IMR-90 (cell line): ENCODE measurements around the gene GSTK1.

Source experiments
- BHLHE40 ChIP-seq: fragments of 150-350 bp; IDR thresholded peaks from 2 replicates; pipeline ENCODE4 v1.6.1; 2016; ENCODE audit warnings: mild to moderate bottlenecking, low read depth, low read length
- CTCF ChIP-seq: conservative IDR thresholded peaks from 2 replicates; pipeline ENCODE4 v1.5.1; 2012; ENCODE audit warnings: mild to moderate bottlenecking, low read depth, low read length, improper control_type of control experiment
- MAZ ChIP-seq: IDR thresholded peaks from 2 replicates; pipeline ENCODE4 v1.6.1; 2012; ENCODE audit warnings: low read depth, mild to moderate bottlenecking, low read length, improper control_type of control experiment, moderate library complexity, borderline replicate concordance
- TF ChIP-seq, protein P1 (sequence below): fragments of 150-350 bp; IDR thresholded peaks from 2 replicates; pipeline ENCODE4 v1.6.1; 2017; ENCODE audit warnings: mild to moderate bottlenecking, antibody characterized with exemption, low read length, low read depth

DNA sequence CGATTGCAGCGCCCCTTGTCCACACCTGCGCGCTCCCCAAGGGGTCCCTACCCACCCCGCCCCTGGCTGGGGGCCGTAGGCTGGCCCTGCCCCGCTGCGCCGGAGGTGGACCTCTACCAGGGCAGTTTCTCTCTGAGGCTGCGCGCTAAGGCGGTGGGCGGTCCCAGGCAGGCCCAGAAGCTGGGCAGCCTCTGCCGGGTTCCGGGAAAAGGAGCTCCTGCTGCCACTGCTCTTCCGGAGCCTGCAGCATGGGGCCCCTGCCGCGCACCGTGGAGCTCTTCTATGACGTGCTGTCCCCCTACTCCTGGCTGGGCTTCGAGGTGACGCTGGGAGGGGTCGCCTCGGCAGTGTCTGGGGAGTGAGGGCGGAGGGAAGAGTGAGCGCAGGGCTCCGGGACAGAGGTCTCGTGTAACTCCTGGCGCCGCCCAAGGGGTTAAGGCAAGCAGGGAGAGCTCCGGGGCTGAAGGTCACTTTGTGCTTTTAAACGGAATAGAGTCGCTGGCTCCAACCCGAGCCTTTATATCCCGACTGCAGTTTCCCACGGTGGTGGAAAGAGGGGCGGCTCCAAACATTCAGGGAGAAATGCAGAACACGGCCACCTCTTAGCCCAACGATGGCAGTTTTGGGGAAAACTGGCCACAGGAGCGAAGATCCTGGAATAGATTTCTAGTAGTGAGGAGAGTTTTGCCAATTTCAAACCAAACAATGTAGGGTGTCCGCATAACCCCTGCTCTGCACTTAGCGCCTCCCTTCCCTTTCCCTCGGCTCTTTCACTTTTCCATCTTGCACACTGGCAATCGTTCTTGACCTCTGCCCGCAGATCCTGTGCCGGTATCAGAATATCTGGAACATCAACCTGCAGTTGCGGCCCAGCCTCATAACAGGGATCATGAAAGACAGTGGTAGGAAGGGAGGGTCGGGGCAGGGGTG, at the start of gene GSTK1:
- TF ChIP-seq CTCF (no peak), MAZ (no peak), BHLHE40 (no peak)
- TF ChIP-seq, protein P1, sequence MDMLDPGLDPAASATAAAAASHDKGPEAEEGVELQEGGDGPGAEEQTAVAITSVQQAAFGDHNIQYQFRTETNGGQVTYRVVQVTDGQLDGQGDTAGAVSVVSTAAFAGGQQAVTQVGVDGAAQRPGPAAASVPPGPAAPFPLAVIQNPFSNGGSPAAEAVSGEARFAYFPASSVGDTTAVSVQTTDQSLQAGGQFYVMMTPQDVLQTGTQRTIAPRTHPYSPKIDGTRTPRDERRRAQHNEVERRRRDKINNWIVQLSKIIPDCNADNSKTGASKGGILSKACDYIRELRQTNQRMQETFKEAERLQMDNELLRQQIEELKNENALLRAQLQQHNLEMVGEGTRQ = no peak
